Measurements from ENCODE around the gene HTR3A.

DNA sequence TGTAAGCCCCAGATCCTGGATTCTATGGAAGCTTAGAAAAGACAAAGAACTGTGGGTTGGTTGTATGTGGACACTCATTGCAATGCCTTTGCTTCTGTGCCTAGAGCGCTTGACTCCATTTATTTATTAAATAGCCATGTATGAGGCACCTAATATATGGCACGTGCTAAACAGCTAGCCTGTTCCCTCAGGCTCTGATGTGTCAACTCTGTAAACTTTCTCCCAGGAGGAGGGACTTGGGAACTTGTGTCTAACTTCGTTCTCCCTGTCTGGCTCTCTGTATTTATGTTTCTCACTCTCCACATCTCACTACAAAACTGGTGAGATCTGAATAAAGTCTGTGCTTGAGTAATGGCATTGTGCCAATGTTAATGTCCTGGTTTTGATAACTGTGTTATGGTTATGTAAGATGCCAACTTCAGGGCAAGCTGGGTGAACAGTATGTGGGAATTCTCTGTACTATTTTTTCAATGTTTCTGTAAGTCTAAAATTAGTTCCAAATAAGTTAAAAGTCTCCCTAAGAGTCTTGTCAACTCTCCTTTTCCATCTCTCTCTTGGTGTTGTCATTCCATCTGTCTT, 50.5 kb downstream of the HTR3A start:
- TF ChIP-seq POLR2A (IDR thresholded peaks at IDR 0.05; ENCODE audit: low read depth, low read length): no peak
- TF ChIP-seq POLR2AphosphoS5 (IDR thresholded peaks at IDR 0.05; ENCODE audit: low read depth, low read length): no peak
- no peak for TF ChIP-seq TAF1 (IDR thresholded peaks at IDR 0.05; ENCODE audit: borderline replicate concordance, low read depth, low read length)

Measured in GM12892 (cell line).